MM.1S (cell line): ENCODE measurements around the gene SMAD3.

Source experiments
- DNase-seq: peaks from one replicate; pipeline ENCODE4 v3.0.0-alpha.2; 2015
- H2AFZ ChIP-seq: fragments of 300-600 bp; sonication (generic); 2 replicates; pipeline ENCODE4 v1.6.0; 2016; ENCODE audit warnings: antibody characterized with exemption, low read length
- H3F3A ChIP-seq: fragments of 300-600 bp; sonication (generic); 2 replicates; pipeline ENCODE4 v1.6.1; 2016; ENCODE audit warnings: mild to moderate bottlenecking, antibody characterized with exemption, low read length, moderate library complexity, mixed read lengths; ENCODE audit not compliant: insufficient read depth
- H3K27ac ChIP-seq: fragments of 300-600 bp; sonication (generic); 2 replicates; pipeline ENCODE4 v1.5.1; 2016; ENCODE audit warnings: mild to moderate bottlenecking, low read length
- H3K27me3 ChIP-seq: fragments of 300-600 bp; sonication (generic); replicated peaks from 2 replicates; pipeline ENCODE4 v1.6.0; 2016; ENCODE audit warnings: low read length; ENCODE audit not compliant: insufficient read depth
- H3K36me3 ChIP-seq: fragments of 300-600 bp; sonication (generic); replicated peaks from 2 replicates; pipeline ENCODE4 v1.6.1; 2016; ENCODE audit warnings: mild to moderate bottlenecking, low read length, mixed read lengths; ENCODE audit not compliant: insufficient read depth
- H3K4me1 ChIP-seq: fragments of 300-600 bp; sonication (generic); 2 replicates; pipeline ENCODE4 v1.6.1; 2016; ENCODE audit warnings: low read length, mixed read lengths
- H3K4me2 ChIP-seq: fragments of 300-600 bp; sonication (generic); 2 replicates; pipeline ENCODE4 v1.6.0; 2016; ENCODE audit warnings: low read depth, low read length
- H3K4me3 ChIP-seq: fragments of 300-600 bp; sonication (generic); 2 replicates; pipeline ENCODE4 v1.5.1; 2016; ENCODE audit warnings: low read length, mixed read lengths
- H3K79me2 ChIP-seq: fragments of 300-600 bp; sonication (generic); 2 replicates; pipeline ENCODE4 v1.6.1; 2016; ENCODE audit warnings: mixed run types, low read length, mixed read lengths
- H3K9ac ChIP-seq: fragments of 300-600 bp; sonication (generic); 2 replicates; pipeline ENCODE4 v1.6.1; 2016; ENCODE audit warnings: low read length, mixed read lengths
- H3K9me2 ChIP-seq: fragments of 300-600 bp; sonication (generic); replicated peaks from 2 replicates; pipeline ENCODE4 v1.6.1; 2016; ENCODE audit warnings: mild to moderate bottlenecking, low read length, mixed read lengths; ENCODE audit not compliant: insufficient read depth
- H3K9me3 ChIP-seq: fragments of 300-600 bp; sonication (generic); replicated peaks from 2 replicates; pipeline ENCODE4 v1.6.1; 2016; ENCODE audit warnings: mild to moderate bottlenecking, low read length, mixed read lengths; ENCODE audit not compliant: insufficient read depth
- H4K20me1 ChIP-seq: fragments of 300-600 bp; sonication (generic); 2 replicates; pipeline ENCODE4 v1.6.1; 2016; ENCODE audit warnings: mild to moderate bottlenecking, low read length, moderate library complexity, mixed read lengths; ENCODE audit not compliant: insufficient read depth
- CTCF ChIP-seq: fragments of 300-600 bp; sonication (generic); IDR thresholded peaks from 2 replicates; pipeline ENCODE4 v1.5.1; 2016; ENCODE audit warnings: antibody characterized with exemption, low read length, mixed read lengths
- EZH2 ChIP-seq: fragments of 300-600 bp; sonication (generic); optimal IDR thresholded peaks from 2 replicates; pipeline ENCODE3; 2017; ENCODE audit warnings: low read depth, mild to moderate bottlenecking, antibody characterized with exemption, low read length, mixed read lengths
- EZH2phosphoT487 ChIP-seq: fragments of 300-600 bp; sonication (generic); IDR thresholded peaks from 2 replicates; pipeline ENCODE4 v1.6.1; 2018; ENCODE audit warnings: antibody characterized with exemption, low read length

SMAD3 gene

GRCh38 chr15:67107014-67107812 is 41.8 kb downstream of the SMAD3 start:
- H4K20me1 ChIP-seq: no peaks in the 10 kb centered on the region
- H3K9me3 ChIP-seq: no peaks in the 10 kb centered on the region
- no peaks in the 10 kb centered on the region for H3K9me2 ChIP-seq
- no peak overlapping the region for H3K4me2 ChIP-seq
- H3K79me2 ChIP-seq: peaks cover 79% of the 10 kb centered on the region
- peaks cover 36% of the 10 kb centered on the region for H3K4me1 ChIP-seq
- H3K9ac ChIP-seq: no peak overlapping the region
- no peaks in the 10 kb centered on the region for H3K27me3 ChIP-seq
- TF ChIP-seq EZH2 (no peak), EZH2phosphoT487 (no peak), CTCF (no peak)
- no peak overlapping the region for H2AFZ ChIP-seq
- peaks cover 12% of the 10 kb centered on the region; the same call in 1 of the 2 replicates for H3F3A ChIP-seq
- no peak overlapping the region for H3K4me3 ChIP-seq
- no peak overlapping the region for H3K27ac ChIP-seq
- H3K36me3 ChIP-seq: no peaks in the 10 kb centered on the region
- no peak for DNase-seq

GRCh38 chr15:67108122-67108961 is 42.9 kb downstream of the SMAD3 start:
- peaks cover 25% of the 10 kb centered on the region for H3K4me1 ChIP-seq
- H3K9me2 ChIP-seq: no peaks in the 10 kb centered on the region
- H4K20me1 ChIP-seq: no peaks in the 10 kb centered on the region
- H3K27me3 ChIP-seq: no peaks in the 10 kb centered on the region
- H3K36me3 ChIP-seq: no peaks in the 10 kb centered on the region
- H3K79me2 ChIP-seq: peaks cover 70% of the 10 kb centered on the region
- no peak overlapping the region for H3K27ac ChIP-seq
- no peak overlapping the region for H3K4me2 ChIP-seq
- TF ChIP-seq EZH2phosphoT487: no peak
- no peak for TF ChIP-seq EZH2
- no peak for TF ChIP-seq CTCF
- no peak overlapping the region for H3K9ac ChIP-seq
- 0 out of 2 replicates have a peak, but pooled peaks cover 5% of the 10 kb centered on the region for H3F3A ChIP-seq
- no peak overlapping the region for H2AFZ ChIP-seq
- DNase-seq: no peak
- H3K4me3 ChIP-seq: no peak overlapping the region
- no peaks in the 10 kb centered on the region for H3K9me3 ChIP-seq

- no peak overlapping the region for H2AFZ ChIP-seq
- no peak overlapping the region for H3K27ac ChIP-seq
- H3K4me1 ChIP-seq: peaks cover 20% of the 10 kb centered on the region
- H3K36me3 ChIP-seq: no peaks in the 10 kb centered on the region
- H3K4me2 ChIP-seq: no peak overlapping the region
- H3K79me2 ChIP-seq: peaks cover 68% of the 10 kb centered on the region
- no peaks in the 10 kb centered on the region for H4K20me1 ChIP-seq
- 0 out of 2 replicates have a peak, but pooled peaks cover 5% of the 10 kb centered on the region for H3F3A ChIP-seq
- H3K9me2 ChIP-seq: no peaks in the 10 kb centered on the region
- H3K27me3 ChIP-seq: no peaks in the 10 kb centered on the region
- no peak for DNase-seq
- no peak overlapping the region for H3K4me3 ChIP-seq
- no peaks in the 10 kb centered on the region for H3K9me3 ChIP-seq
- H3K9ac ChIP-seq: no peak overlapping the region
- TF ChIP-seq EZH2phosphoT487 (no peak), CTCF (no peak), EZH2 (no peak)
Measured at GRCh38 chr15:67109141-67110034, 44.0 kb downstream of the SMAD3 start.
